ENCODE results near the gene ARID4A.
"Not testable (repeated sequence)": the region's sequence is repeated elsewhere in the genome, so short reads cannot be mapped to it uniquely, and the experiment has no call there.

ARID4A gene

DNA sequence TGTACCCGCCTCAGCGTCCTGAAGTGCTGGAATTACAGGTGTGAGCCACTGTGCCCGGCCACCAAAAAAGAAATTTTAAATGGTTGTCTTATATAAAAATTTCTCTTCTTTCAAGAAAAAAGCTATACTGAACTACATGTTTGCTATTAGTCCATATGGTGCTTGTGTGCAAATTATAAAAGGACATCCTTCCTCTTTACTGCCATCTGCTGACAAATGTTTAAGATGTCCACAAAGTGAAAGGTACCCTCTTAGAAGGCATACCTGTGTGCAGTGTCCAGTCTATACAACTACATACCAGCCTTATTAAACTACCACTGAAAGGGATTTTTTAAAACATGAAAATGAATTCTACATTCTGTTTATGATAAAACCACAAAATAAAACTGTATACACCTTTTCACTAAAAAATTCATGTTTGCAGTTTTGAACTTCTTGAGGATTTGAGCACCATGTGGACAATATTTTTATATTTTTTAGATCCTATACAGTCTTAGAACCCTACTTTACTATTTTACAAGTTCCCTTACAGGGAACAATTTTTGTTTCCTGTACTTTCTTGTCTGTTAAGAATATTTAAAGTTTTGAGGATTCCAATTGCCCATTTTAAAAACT lies 64.5 kb downstream of the ARID4A start:
- no peak for DNase-seq

- DNase-seq: no peak
These were observed 66.0 kb downstream of the ARID4A start for GRCh38 chr14:58364316-58364715.

- DNase-seq: no peak
These were observed 68.9 kb downstream of the ARID4A start for GRCh38 chr14:58367296-58367695.

- no peak for DNase-seq
These were observed 70.6 kb downstream of the ARID4A start for GRCh38 chr14:58368956-58369355.

GRCh38 chr14:58376791-58377190 lies 78.4 kb downstream of the ARID4A start:
- peak; percentile 51 for DNase-seq

DNA sequence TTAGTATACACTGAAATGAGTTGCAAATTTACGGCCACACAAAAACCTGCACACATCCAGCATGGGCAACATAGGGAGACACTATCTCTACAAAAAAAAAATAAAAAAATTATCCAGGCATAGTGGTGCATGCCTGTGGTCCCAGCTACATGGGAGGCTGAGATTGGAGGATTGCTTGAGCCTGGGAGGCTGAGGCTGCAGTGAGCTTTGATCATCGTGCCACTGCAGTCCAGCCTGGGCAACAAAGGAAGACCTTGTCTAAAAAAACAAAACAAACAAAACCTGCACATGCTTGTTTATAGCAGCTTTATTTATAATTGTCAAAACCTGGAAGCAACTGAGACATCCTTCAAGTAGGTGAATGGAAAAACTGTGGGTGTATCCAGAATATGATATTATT lies 92.5 kb downstream of the ARID4A start:
- DNase-seq: no peak

DNA sequence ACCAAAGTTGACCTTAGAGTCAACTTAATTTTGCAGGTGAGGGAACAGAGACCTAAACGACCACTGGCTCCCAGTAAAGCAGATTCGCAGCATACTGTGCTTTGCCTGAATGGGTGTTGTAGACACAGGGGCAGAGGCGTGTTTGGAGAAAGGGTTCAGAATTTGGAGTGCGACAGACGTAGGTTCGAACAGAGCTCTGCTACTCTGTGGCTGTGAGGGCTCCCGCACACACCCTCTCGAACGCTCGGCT lies 97.1 kb downstream of the ARID4A start:
- no peak for DNase-seq

GRCh38 chr14:58395812-58396788 lies 97.7 kb downstream of the ARID4A start, which contains the start of gene TOMM20L:
TSS of gene TOMM20L (plus strand) at chr14:58395930. CDS start at chr14:58395958, 28 bp downstream.
- peak; percentile 88 for DNase-seq

- peak; percentile 6 for DNase-seq
These were observed 98.8 kb downstream of the ARID4A start for GRCh38 chr14:58397156-58397555.

DNA sequence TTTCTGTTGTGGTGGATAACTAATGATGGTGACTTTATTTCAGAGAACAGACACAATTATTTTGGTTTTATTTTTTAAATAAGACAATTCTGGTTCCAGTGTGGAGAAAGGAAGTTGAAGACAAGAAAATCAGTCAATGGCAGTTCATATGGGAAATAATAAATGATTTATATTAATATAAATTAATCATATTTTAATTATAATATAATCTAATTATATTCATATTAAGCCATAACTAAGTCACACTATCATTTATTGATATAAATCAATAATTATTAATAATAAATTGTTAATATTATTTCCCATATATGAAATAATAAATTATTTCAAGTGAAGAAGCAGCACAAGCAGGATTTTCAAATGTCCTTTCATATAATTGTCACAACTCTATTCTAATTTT lies 100.1 kb downstream of the ARID4A start:
- no peak for DNase-seq

DNA sequence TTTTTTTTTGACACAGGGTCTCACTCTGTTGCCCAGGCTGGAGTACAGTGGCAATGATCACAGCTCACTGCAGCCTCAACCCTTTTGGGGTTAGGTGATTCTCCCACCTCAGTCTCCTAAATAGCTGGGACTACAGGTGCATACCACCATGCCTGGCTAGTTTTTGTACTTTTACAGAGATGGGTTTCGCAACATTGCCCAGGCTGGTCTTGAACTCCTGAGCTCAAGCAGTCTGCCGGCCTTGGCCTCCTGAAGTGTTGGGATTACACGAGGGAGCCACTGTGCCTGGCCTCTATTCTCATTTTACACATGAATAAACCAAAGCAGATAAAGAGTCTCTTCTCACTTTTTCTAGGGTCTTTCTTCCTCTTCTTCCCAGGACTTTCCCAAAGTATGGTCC lies 100.5 kb downstream of the ARID4A start:
- DNase-seq: no peak

GRCh38 chr14:58401587-58401986 lies 103.2 kb downstream of the ARID4A start:
- no peak for DNase-seq

DNA sequence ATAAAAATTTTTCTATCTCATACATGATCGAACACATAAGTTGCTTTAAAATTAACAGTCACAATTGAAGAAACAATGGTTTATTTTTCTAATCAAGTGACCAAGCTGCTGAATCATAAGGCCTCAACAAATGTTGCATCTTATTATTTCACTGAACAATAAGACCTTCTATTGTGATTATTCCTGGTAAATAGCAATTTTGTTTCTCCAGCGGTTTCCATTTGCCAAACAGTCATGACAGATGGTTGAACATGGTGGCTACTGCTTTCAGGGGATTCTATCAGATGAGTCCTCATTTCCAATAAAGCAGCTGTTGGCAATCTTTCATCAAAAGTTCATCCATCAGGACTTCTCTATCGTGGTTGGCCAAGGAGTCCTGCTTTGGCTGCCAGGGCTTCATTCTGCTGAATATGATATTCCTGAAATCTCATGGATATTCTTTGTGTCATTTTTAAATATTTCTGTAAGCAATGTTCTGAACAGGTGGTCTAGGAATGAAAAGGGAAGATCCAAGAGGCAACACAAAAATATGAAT lies 110.4 kb downstream of the ARID4A start:
- DNase-seq: no peak

GRCh38 chr14:58414845-58415244 lies 116.5 kb downstream of the ARID4A start:
- DNase-seq: no peak

DNA sequence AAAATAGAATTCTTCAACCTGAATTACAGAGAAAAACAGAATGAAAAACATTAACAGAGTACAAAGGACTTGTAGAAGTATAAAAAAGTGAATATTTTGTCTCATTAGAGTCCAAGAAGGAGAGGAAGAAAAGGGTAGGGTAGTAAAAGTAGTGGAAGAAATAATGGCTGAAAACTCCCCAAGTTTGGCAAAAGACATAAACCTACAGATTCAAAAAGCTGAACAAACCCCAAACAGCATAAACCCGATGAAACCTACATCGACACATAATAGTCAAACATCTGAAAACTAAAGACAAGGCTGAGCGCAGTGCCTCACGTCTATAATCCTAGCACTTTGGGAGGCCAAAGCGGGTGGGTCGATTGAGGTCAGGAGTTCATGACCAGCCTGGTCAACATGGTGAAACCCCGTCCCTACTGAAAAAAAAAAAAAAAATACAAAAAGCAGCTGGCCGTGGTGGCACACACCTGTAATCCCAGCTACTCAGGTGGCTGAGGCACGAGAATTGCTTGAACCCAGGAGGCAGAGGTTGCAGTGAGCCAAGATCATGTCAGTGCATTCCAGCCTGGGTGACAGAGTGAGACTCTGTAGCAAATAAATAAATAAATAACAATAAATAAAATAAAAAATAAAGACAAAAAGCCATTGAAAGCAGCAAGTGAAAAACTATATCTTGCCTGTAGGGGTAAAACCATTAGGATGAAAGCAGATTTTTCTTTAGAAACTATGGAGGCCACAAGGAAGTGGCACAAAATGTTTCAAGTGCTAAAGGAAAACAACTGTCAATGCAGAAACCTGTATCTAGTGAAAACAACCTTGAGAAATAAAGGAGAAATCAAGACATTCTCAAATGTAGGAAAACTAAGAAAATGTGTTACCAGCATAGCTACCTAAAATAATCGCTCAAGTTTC lies 117.5 kb downstream of the ARID4A start:
- no peak for DNase-seq

GRCh38 chr14:58416934-58417333 lies 118.6 kb downstream of the ARID4A start:
- not testable (repeated sequence) for DNase-seq

Data from retina (tissue), 1 donor.